Left ventricle myocardium inferior (tissue), 1 donor: ENCODE results near the gene FLOT2. TPM values are rescaled to one million over a fixed set of nuclear protein-coding genes. Genes with fewer than 3 reads are reported as not detected.

ENCODE experiments used
- DNase-seq: peaks from one replicate; pipeline ENCODE4 v3.0.0-alpha.2; 2020
- H3K27ac ChIP-seq: fragments of 200-600 bp; replicated peaks from 2 replicates; pipeline ENCODE4 v1.8.0; 2021
- H3K27me3 ChIP-seq: fragments of 200-600 bp; 2 replicates; pipeline ENCODE4 v1.8.0; 2021; ENCODE audit warnings: low read depth
- H3K36me3 ChIP-seq: fragments of 200-600 bp; 2 replicates; pipeline ENCODE4 v1.8.0; 2021
- H3K4me1 ChIP-seq: fragments of 200-600 bp; 2 replicates; pipeline ENCODE4 v1.8.0; 2021
- H3K4me3 ChIP-seq: fragments of 200-600 bp; 2 replicates; pipeline ENCODE4 v1.8.0; 2021; ENCODE audit warnings: mild to moderate bottlenecking, moderate library complexity
- H3K9me3 ChIP-seq: fragments of 200-600 bp; replicated peaks from 2 replicates; pipeline ENCODE4 v1.8.0; 2021
- intact Hi-C: fragments of 100-400 bp; cut with micrococcal nuclease; formaldehyde crosslinking; loops from one replicate; pipeline ENCODE4 v1.11.0; 2022
- total RNA-seq: library from RNA; stranded (reverse); fragmentation: NEBNext Ultra II Directional; extraction: Animal tissue kit (Norgen Biotek cat#: 25700); gene quantifications from one replicate; pipeline ENCODE4 v1.2.1, GENCODE V29; 2021
- TF ChIP-seq, protein P1 (sequence below): fragments of 200-600 bp; IDR thresholded peaks from 2 replicates; pipeline ENCODE4 v1.8.0; 2021; ENCODE audit warnings: antibody characterized with exemption, mild to moderate bottlenecking, borderline replicate concordance
- donor health status: DM: no; HTN: yes; CAD: no; lungs with severe emphysema.

The FLOT2 gene
- total RNA-seq, 1 donor from 2014 or later = 84.2 TPM

DNA sequence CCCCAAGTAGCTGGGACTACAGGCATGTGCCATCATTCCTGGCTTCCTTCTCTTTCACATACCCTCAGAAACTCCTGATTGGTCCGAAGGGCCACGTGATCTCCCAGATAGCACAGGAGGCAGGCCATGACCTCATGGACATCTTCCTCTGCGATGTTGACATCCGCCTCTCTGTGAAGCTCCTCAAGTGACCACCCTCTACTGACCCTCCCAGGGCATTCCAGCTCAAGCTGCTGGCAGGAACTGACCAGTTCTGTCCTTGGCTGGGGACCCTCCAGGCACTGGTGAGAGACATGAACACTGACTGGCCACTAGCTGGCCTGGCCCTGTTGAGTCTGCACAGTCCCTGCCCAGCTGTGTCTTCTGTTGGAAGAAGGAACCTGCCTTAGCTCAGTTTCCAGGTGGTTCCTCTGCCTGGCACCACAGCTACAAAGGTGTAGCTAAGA, 37.1 kb downstream of the FLOT2 start:
- TF ChIP-seq, protein P1, sequence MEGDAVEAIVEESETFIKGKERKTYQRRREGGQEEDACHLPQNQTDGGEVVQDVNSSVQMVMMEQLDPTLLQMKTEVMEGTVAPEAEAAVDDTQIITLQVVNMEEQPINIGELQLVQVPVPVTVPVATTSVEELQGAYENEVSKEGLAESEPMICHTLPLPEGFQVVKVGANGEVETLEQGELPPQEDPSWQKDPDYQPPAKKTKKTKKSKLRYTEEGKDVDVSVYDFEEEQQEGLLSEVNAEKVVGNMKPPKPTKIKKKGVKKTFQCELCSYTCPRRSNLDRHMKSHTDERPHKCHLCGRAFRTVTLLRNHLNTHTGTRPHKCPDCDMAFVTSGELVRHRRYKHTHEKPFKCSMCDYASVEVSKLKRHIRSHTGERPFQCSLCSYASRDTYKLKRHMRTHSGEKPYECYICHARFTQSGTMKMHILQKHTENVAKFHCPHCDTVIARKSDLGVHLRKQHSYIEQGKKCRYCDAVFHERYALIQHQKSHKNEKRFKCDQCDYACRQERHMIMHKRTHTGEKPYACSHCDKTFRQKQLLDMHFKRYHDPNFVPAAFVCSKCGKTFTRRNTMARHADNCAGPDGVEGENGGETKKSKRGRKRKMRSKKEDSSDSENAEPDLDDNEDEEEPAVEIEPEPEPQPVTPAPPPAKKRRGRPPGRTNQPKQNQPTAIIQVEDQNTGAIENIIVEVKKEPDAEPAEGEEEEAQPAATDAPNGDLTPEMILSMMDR = no peak
- no peak overlapping the region for H3K4me3 ChIP-seq
- no peaks in the 10 kb centered on the region for H3K9me3 ChIP-seq
- intact Hi-C loops = no loop called here
- H3K27me3 ChIP-seq = no peaks in the 10 kb centered on the region
- no peak for DNase-seq
- H3K4me1 ChIP-seq = peaks cover 5% of the 10 kb centered on the region
- H3K36me3 ChIP-seq = peaks cover 47% of the 10 kb centered on the region
- H3K27ac ChIP-seq = no peak overlapping the region

DNA sequence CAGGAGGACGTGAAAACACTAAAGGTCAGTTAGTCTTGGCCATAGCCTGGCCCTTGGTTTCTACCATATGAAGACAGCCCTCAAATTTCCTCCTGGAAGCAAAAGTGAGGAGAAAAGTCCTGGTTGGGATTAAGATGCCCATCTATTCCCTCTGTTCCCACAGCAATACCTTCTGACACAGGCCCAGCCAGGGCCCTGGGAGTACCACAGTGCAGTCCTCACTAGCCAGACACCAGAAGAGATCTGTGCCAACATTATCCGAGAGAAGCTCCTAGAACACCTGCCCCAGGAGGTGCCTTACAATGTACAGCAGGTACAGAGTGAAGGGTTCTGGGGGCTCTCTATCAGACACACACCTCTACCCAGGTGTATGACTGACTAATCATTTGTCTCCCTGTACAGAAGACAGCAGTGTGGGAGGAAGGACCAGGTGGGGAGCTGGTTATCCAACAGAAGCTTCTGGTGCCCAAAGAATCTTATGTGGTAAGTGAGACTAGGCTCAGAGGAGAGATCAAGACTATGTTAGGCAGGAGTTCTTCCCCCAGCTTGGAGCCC, 38.7 kb downstream of the FLOT2 start:
- Histone ChIP-seq H3K36me3 (peaks cover 47% of the 10 kb centered on the region), H3K27ac (no peak overlapping the region), H3K4me3 (no peak overlapping the region), H3K9me3 (no peaks in the 10 kb centered on the region), H3K4me1 (peaks cover 18% of the 10 kb centered on the region), H3K27me3 (no peaks in the 10 kb centered on the region)
- TF ChIP-seq, protein P1 = no peak
- intact Hi-C loops = no loop called here
- DNase-seq = no peak

DNA sequence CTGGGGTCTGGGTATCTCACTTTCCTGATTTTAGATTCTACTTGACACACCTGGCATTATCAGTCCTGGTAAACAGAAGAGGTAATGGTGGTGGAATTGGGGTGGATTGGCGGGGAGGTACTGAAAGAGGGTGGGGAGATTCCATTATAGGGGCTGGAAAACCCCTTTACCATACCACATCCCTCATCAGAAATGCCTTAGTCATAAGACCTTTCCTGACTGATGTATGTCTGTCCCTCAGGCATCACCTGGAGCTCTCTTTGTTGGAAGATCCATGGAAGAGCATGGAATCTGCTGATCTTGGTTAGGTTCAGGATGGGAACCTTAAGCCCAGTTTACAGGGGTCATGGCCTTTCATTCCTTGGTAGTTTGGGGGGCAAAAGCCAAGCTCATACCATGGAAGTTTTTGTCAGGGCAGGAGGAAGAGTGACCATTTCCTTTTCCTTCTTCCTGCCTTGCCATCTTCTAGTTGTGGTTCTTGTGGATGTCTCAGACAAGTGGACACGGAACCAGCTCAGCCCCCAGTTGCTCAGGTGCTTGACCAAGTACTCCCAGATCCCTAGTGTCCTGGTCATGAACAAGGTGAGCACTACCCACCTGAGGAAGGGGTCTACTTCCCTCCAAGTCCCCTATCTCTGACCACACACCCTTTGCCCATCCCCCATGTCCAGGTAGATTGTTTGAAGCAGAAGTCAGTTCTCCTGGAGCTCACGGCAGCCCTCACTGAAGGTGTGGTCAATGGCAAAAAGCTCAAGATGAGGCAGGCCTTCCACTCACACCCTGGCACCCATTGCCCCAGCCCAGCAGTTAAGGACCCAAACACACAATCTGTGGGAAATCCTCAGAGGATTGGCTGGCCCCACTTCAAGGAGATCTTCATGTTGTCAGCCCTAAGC, 39.4 kb downstream of the FLOT2 start:
- no peaks in the 10 kb centered on the region for H3K27me3 ChIP-seq
- H3K9me3 ChIP-seq = no peaks in the 10 kb centered on the region
- peaks cover 47% of the 10 kb centered on the region for H3K36me3 ChIP-seq
- no peak overlapping the region for H3K27ac ChIP-seq
- TF ChIP-seq, protein P1 = no peak
- intact Hi-C loops = no loop called here
- H3K4me1 ChIP-seq = peaks cover 18% of the 10 kb centered on the region
- no peak for DNase-seq
- no peak overlapping the region for H3K4me3 ChIP-seq

DNA sequence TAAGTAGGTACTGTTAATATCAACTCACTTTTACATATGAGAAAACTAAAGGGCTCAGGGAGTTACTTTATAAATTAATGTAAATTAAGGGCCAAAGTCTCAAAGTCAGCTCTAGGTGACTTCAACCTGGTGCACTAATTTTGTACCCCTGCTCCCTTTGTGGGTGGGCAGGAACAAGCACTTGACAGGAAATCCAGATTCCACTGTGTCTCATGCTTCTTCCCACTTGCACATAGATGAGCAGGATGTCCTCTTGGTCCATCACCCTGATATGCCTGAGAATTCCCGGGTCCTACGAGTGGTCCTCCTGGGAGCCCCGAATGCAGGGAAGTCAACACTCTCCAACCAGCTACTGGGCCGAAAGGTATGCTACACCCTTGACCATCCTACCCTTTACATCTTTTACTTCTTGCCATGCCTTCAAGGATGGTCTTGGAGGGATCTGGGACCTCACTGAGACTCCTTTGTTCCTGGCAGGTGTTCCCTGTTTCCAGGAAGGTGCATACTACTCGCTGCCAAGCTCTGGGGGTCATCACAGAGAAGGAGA, 41.4 kb downstream of the FLOT2 start:
- TF ChIP-seq, protein P1 = no peak
- intact Hi-C loops = no loop called here
- H3K4me1 ChIP-seq = peaks cover 18% of the 10 kb centered on the region
- DNase-seq = no peak
- peak overlapping the region; percentile 79 for H3K4me3 ChIP-seq
- H3K27ac ChIP-seq = no peak overlapping the region
- H3K27me3 ChIP-seq = no peaks in the 10 kb centered on the region
- peaks cover 47% of the 10 kb centered on the region for H3K36me3 ChIP-seq
- H3K9me3 ChIP-seq = no peaks in the 10 kb centered on the region

DNA sequence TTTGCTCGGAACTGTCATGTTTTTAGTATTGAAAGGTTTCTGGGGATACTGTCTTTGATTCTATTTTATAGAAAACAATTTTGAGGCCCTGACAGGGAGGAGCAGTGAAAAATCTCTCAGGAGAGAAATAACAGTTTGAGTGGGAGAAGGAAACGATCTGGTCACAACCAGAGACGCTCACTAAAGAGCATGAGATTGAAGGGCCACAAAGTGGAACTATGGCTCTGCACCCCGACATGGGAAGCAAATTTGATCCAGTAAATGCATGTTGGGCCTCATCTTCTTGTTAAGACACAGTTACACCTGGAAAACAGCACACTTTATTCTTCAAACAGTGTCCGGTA, 42.2 kb downstream of the FLOT2 start:
- intact Hi-C loops = no loop called here
- DNase-seq = no peak
- Histone ChIP-seq H3K27ac (peak overlapping the region; percentile 78), H3K4me3 (peak overlapping the region; percentile 79), H3K36me3 (peaks cover 39% of the 10 kb centered on the region), H3K4me1 (peaks cover 18% of the 10 kb centered on the region), H3K9me3 (no peaks in the 10 kb centered on the region), H3K27me3 (no peaks in the 10 kb centered on the region)
- TF ChIP-seq, protein P1 = no peak
